Measurements from ENCODE around the gene CD300LD. TPM values are rescaled to one million over a fixed set of nuclear protein-coding genes. Genes with fewer than 3 reads are reported as not detected.
A peak's percentile ranks its signal among the peaks of the same experiment; 100 is the strongest.

Gene CD300LD
- total RNA-seq, 2 donors from 2014 or later = not detected

DNA sequence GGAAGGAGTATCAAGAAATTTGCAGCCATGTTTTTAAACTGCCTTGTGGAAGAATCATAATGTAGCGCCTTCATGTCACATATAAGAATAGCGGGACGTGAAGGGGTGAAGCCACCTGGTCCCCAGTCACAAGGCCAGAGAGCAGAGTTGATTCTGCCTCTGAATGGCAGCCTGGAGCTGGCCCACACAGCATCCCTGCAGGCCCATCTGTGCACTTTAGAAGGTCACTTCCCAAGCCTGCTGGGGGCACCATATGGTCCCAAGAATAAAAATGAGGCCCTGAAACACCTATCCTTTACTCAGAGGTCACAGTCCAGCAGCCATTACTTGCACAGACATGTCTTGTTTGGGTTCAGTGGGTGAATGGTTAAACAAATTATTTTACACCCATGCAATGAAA, 16.4 kb upstream of the CD300LD start:
- Histone ChIP-seq H3K4me3 (no peak overlapping the region), H3K27me3 (replicated peaks; ENCODE audit: insufficient read depth) (peaks cover 2% of the 10 kb centered on the region), H3K27ac (no peak overlapping the region), H3K36me3 (no peaks in the 10 kb centered on the region), H3K4me1 (replicated peaks) (no peaks in the 10 kb centered on the region), H3K9me3 (no peaks in the 10 kb centered on the region)
- intact Hi-C loops (cut with DNase I) = no loop called here
- no peak for DNase-seq (ENCODE audit: low spot score)
- 98% methylated on average over 3 of the region's 3 CpGs for WGBS
- TF ChIP-seq POLR2A (IDR thresholded peaks at IDR 0.05) (no peak), POLR2AphosphoS5 (IDR thresholded peaks at IDR 0.05) (no peak)
- TF ChIP-seq, protein P1, sequence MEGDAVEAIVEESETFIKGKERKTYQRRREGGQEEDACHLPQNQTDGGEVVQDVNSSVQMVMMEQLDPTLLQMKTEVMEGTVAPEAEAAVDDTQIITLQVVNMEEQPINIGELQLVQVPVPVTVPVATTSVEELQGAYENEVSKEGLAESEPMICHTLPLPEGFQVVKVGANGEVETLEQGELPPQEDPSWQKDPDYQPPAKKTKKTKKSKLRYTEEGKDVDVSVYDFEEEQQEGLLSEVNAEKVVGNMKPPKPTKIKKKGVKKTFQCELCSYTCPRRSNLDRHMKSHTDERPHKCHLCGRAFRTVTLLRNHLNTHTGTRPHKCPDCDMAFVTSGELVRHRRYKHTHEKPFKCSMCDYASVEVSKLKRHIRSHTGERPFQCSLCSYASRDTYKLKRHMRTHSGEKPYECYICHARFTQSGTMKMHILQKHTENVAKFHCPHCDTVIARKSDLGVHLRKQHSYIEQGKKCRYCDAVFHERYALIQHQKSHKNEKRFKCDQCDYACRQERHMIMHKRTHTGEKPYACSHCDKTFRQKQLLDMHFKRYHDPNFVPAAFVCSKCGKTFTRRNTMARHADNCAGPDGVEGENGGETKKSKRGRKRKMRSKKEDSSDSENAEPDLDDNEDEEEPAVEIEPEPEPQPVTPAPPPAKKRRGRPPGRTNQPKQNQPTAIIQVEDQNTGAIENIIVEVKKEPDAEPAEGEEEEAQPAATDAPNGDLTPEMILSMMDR (IDR thresholded peaks at IDR 0.05) = no peak

DNA sequence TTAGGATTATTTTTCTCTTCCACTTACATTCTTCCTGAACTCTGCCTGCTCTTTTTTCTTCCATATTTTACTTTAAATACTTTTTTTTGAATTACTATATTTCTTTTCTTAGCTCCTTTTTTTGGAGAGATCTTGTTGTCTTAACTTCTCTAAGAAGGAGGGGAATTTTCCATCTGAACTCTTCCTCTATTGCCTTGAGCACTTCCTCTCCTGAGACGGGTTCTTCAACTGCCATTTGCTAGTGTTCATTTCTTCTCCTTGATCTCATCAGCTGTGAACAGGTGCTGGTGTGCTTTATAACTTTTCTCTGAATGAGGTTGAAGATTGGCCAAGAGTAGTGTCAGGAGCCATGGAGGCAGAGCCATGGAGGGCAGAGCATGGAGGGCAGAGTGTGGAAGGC, 15.1 kb upstream of the CD300LD start:
- no peak overlapping the region for H3K27ac ChIP-seq
- no peak for TF ChIP-seq POLR2A (IDR thresholded peaks at IDR 0.05)
- TF ChIP-seq POLR2AphosphoS5 (IDR thresholded peaks at IDR 0.05) = no peak
- TF ChIP-seq, protein P1 (IDR thresholded peaks at IDR 0.05) = no peak
- H3K4me1 ChIP-seq (replicated peaks) = no peaks in the 10 kb centered on the region
- WGBS = 56% methylated on average over 1 of the region's 1 CpG
- peaks cover 2% of the 10 kb centered on the region for H3K27me3 ChIP-seq (replicated peaks; ENCODE audit: insufficient read depth)
- no peak for DNase-seq (ENCODE audit: low spot score)
- H3K9me3 ChIP-seq = no peaks in the 10 kb centered on the region
- H3K36me3 ChIP-seq = no peaks in the 10 kb centered on the region
- no peak overlapping the region for H3K4me3 ChIP-seq
- intact Hi-C loops (cut with DNase I) = no loop called here

- Histone ChIP-seq H3K4me1 (replicated peaks) (no peaks in the 10 kb centered on the region), H3K27me3 (replicated peaks; ENCODE audit: insufficient read depth) (peaks cover 2% of the 10 kb centered on the region), H3K4me3 (no peak overlapping the region), H3K9me3 (no peaks in the 10 kb centered on the region), H3K27ac (no peak overlapping the region), H3K36me3 (no peaks in the 10 kb centered on the region)
- intact Hi-C loops (cut with DNase I) = no loop called here
- WGBS = 88% methylated on average over 8 of the region's 8 CpGs
- TF ChIP-seq, protein P1 (IDR thresholded peaks at IDR 0.05) = no peak
- TF ChIP-seq POLR2A (IDR thresholded peaks at IDR 0.05) (no peak), POLR2AphosphoS5 (IDR thresholded peaks at IDR 0.05) (no peak)
- DNase-seq (ENCODE audit: low spot score) = no peak
These were observed 14.0 kb upstream of the CD300LD start for GRCh38 chr17:74606050-74606449.

DNA sequence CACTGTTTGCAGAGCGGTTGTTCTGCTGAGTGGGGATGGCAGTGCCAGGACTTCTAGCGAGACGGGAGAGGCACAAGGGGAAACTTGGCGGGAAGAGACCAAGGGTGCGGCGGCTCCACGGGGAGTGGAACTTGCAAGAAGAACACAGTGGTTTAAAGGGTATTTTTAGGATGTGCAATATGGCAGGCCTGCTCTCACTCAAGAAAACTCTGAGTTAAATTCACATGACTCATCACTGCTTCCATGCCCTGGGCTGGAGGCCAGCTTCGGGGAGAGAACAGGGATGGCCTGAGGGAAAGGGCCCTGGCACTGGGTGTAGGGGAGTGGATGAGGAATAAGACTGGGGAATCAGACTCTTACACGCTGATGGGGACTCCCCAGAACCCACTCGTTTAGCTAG, 13.3 kb upstream of the CD300LD start:
- H3K36me3 ChIP-seq = no peaks in the 10 kb centered on the region
- H3K4me3 ChIP-seq = no peak overlapping the region
- H3K4me1 ChIP-seq (replicated peaks) = no peaks in the 10 kb centered on the region
- DNase-seq (ENCODE audit: low spot score) = peak; percentile 15
- H3K27ac ChIP-seq = no peak overlapping the region
- intact Hi-C loops (cut with DNase I) = no loop called here
- no peaks in the 10 kb centered on the region for H3K27me3 ChIP-seq (replicated peaks; ENCODE audit: insufficient read depth)
- TF ChIP-seq POLR2A (IDR thresholded peaks at IDR 0.05) = no peak
- TF ChIP-seq POLR2AphosphoS5 (IDR thresholded peaks at IDR 0.05) = peak; percentile 17
- H3K9me3 ChIP-seq = no peaks in the 10 kb centered on the region
- 38% methylated on average over 10 of the region's 10 CpGs for WGBS

DNA sequence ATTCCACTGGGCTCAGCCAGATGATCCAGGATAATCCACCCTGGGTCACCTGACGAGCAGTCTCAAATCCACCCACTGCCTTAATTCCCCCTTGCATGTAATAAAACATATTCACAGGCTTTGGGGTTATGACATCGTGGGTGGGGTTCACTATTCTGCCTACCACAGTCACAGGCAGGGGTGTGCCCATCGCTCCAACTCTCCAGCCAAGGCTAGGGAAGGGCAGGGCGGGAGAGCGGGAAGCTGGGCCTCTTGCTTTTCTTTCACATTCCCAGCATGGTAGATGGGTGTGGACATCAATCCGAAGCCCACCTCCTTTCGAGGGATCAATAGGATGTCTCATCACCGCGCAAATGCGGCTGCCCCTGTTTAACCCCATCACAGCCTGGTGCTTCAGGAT, 12.7 kb upstream of the CD300LD start:
- H3K27ac ChIP-seq = no peak overlapping the region

More for the DNA sequence above, 12.7 kb upstream of the CD300LD start:
- intact Hi-C loops (cut with DNase I) = no loop called here
- no peaks in the 10 kb centered on the region for H3K36me3 ChIP-seq
- TF ChIP-seq, protein P1 (IDR thresholded peaks at IDR 0.05) = no peak
- TF ChIP-seq POLR2A (IDR thresholded peaks at IDR 0.05) (no peak), POLR2AphosphoS5 (IDR thresholded peaks at IDR 0.05) (no peak)
- no peak for DNase-seq (ENCODE audit: low spot score)
- H3K4me1 ChIP-seq (replicated peaks) = no peaks in the 10 kb centered on the region
- H3K4me3 ChIP-seq = no peak overlapping the region
- no peaks in the 10 kb centered on the region for H3K27me3 ChIP-seq (replicated peaks; ENCODE audit: insufficient read depth)
- 69% methylated on average over 10 of the region's 10 CpGs for WGBS
- no peaks in the 10 kb centered on the region for H3K9me3 ChIP-seq

Data from prostate gland (tissue), 2 donors.